A673 (cell line): ENCODE measurements around the gene ANKRD29. TPM values are rescaled to one million over a fixed set of nuclear protein-coding genes. Genes with fewer than 3 reads are reported as not detected.
"Not testable (repeated sequence)": the region's sequence is repeated elsewhere in the genome, so short reads cannot be mapped to it uniquely, and the experiment has no call there.

Source experiments
- BruUV-seq: library from RNA; stranded (reverse); fragments of 400-500 nt; replicated peaks from 2 replicates; lab custom pipeline; 2021; lab: Mats Ljungman, UMichigan
- CTCF ChIA-PET: fragments of 300-600 bp; sonication (Branson Sonifier 250); formaldehyde crosslinking; loops from one replicate; lab custom pipeline; 2022; ENCODE audit warnings: antibody characterized with exemption; lab: Charles Lee
- POLR2A ChIA-PET: fragments of 300-600 bp; sonication (Branson Sonifier 250); formaldehyde crosslinking; loops from one replicate; lab custom pipeline; 2022; ENCODE audit warnings: antibody characterized with exemption; ENCODE audit not compliant: low non-redundant PET; lab: Charles Lee
- DNase-seq: peaks from one replicate; pipeline ENCODE4 v3.0.0-alpha.2; 2015; ENCODE audit warnings: low spot score
- H3K27ac ChIP-seq: fragments of 200-600 bp; sonication (generic); 2 replicates; pipeline ENCODE4 v1.5.1; 2016; ENCODE audit warnings: mixed run types, low read depth, mild to moderate bottlenecking, mixed read lengths, antibody characterized with exemption, low read length; ENCODE audit not compliant: poor library complexity, severe bottlenecking
- H3K27me3 ChIP-seq: fragments of 200-600 bp; sonication (generic); replicated peaks from 2 replicates; pipeline ENCODE4 v1.6.1; 2017; ENCODE audit warnings: mixed run types, low read depth, mild to moderate bottlenecking, mixed read lengths, antibody characterized with exemption, low read length; ENCODE audit not compliant: insufficient read depth, poor library complexity
- H3K36me3 ChIP-seq: fragments of 200-600 bp; sonication (generic); 2 replicates; pipeline ENCODE4 v1.6.1; 2016; ENCODE audit warnings: mixed run types, mild to moderate bottlenecking, mixed read lengths, antibody characterized with exemption, low read length; ENCODE audit not compliant: insufficient read depth, poor library complexity, severe bottlenecking
- H3K4me1 ChIP-seq: fragments of 200-600 bp; sonication (generic); 2 replicates; pipeline ENCODE4 v1.6.1; 2017; ENCODE audit warnings: mixed run types, mild to moderate bottlenecking, mixed read lengths, antibody characterized with exemption, low read length; ENCODE audit not compliant: insufficient read depth, poor library complexity, severe bottlenecking
- H3K4me3 ChIP-seq: fragments of 200-600 bp; sonication (generic); 2 replicates; pipeline ENCODE4 v1.5.1; 2016; ENCODE audit warnings: low read depth, mixed run types, mild to moderate bottlenecking, mixed read lengths, low read length; ENCODE audit not compliant: poor library complexity, severe bottlenecking
- H3K9me3 ChIP-seq: fragments of 200-600 bp; sonication (generic); 2 replicates; pipeline ENCODE4 v1.6.1; 2016; ENCODE audit warnings: mixed run types, low read depth, mild to moderate bottlenecking, mixed read lengths, antibody characterized with exemption, low read length; ENCODE audit not compliant: poor library complexity, severe bottlenecking
- CTCF ChIP-seq: fragments of 300-800, 200-600 bp; sonication (generic); conservative IDR thresholded peaks from 2 replicates; pipeline ENCODE4 v1.5.1; 2017; ENCODE audit warnings: low read depth, mild to moderate bottlenecking, antibody characterized with exemption, low read length, moderate library complexity, mixed read lengths
- EZH2 ChIP-seq: fragments of 200-600 bp; sonication (generic); IDR thresholded peaks from 2 replicates; pipeline ENCODE4 v1.6.1; 2017; ENCODE audit warnings: borderline replicate concordance, low read depth, mild to moderate bottlenecking, mixed read lengths, antibody characterized with exemption, low read length; ENCODE audit not compliant: poor library complexity, severe bottlenecking
- intact Hi-C: fragments of 100-400 bp; cut with micrococcal nuclease; formaldehyde crosslinking; loops from one replicate; pipeline ENCODE4 v1.10.0; 2022; ENCODE audit not compliant: unreplicated experiment
- total RNA-seq: library from RNA; stranded (reverse); gene quantifications from 2 replicates; pipeline ENCODE4 v1.2.3, GENCODE V29; 2021

ANKRD29 gene
- total RNA-seq, 1 experiment from 2014 or later: 2.6 TPM

DNA sequence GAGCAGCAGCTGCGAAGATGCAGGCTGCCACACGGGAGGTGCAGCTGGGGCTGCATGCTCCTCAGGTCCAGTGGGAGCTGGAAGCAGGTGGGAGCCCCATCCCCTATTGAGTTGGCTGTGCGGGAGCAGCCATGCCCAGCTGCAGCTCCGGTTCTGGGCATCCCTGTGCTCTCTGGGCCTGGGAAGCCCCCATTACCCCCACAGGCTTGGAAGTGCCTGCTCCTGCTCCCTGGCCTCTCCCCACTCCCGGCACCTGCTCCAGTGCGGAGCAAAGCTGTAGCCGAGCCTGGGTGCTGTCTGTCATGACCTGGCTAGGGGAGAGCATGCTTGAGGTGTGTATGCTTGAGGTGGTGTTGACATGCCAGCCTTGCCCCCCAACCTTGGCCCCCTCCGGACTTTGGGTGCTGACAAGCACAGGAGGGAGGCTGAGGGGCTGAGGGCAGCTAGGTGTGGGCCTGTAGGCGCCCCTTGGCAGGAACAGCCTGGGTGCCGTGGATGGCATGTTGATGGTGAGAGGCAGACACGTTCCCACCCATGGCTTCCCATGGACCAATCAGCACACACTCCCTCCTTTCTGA lies 21.5 kb downstream of the ANKRD29 start:
- no peak overlapping the region for H3K27ac ChIP-seq
- no peaks in the 10 kb centered on the region for H3K4me1 ChIP-seq
- POLR2A ChIA-PET: no interaction called here
- no peak for DNase-seq
- no TSS peak for BruUV-seq
- CTCF ChIA-PET: interaction anchor here (0.6 kb wide), 1 partner anchor 656 kb away, joined by 3 read pairs; no protein-coding TSS in a partner anchor
- no peaks in the 10 kb centered on the region for H3K36me3 ChIP-seq
- intact Hi-C loops: no loop called here
- H3K9me3 ChIP-seq: no peaks in the 10 kb centered on the region
- TF ChIP-seq CTCF: no peak
- no peak for TF ChIP-seq EZH2
- H3K4me3 ChIP-seq: no peak overlapping the region
- no peaks in the 10 kb centered on the region for H3K27me3 ChIP-seq

GRCh38 chr18:23640052-23640451 lies 22.7 kb downstream of the ANKRD29 start:
- Histone ChIP-seq H3K27me3 (no peaks in the 10 kb centered on the region), H3K4me3 (no peak overlapping the region), H3K36me3 (no peaks in the 10 kb centered on the region), H3K4me1 (no peaks in the 10 kb centered on the region), H3K9me3 (no peaks in the 10 kb centered on the region), H3K27ac (no peak overlapping the region)
- ChIA-PET CTCF (interaction anchor here (0.8 kb wide), 1 partner anchor 13 kb away, joined by 11 read pairs; no protein-coding TSS in a partner anchor), POLR2A (no interaction called here)
- BruUV-seq: no TSS peak
- intact Hi-C loops: no loop called here
- TF ChIP-seq CTCF (no peak), EZH2 (no peak)
- DNase-seq: no peak

- H3K27me3 ChIP-seq, BruUV-seq, H3K36me3 ChIP-seq, H3K4me3 ChIP-seq, DNase-seq, CTCF ChIA-PET, intact Hi-C loops, H3K4me1 ChIP-seq, H3K9me3 ChIP-seq, POLR2A ChIA-PET, H3K27ac ChIP-seq: not testable (repeated sequence)
These were observed 26.3 kb downstream of the ANKRD29 start for GRCh38 chr18:23636433-23636832.

DNA sequence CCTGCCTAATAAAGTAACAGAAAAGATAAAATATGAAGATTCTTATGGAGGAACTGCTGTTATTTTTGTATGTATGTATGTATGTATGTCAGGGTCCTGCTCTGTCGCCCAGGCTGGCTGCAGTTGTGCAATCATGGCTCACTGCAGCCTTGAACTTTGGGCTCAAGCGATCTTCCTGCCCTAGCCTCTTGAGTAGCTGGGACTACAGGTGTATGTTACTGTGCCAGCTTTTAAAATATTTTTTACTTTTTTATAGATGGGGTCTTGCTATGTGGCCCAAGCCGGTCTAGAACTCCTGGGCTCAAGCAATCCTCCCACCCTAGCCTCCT lies 26.7 kb downstream of the ANKRD29 start:
- BruUV-seq: no TSS peak
- POLR2A ChIA-PET: no interaction called here

More for the DNA sequence above, 26.7 kb downstream of the ANKRD29 start:
- TF ChIP-seq EZH2 (no peak), CTCF (no peak)
- intact Hi-C loops: no loop called here
- Histone ChIP-seq H3K27ac (no peak overlapping the region), H3K27me3 (no peaks in the 10 kb centered on the region), H3K9me3 (no peaks in the 10 kb centered on the region), H3K4me1 (no peaks in the 10 kb centered on the region), H3K4me3 (no peak overlapping the region), H3K36me3 (no peaks in the 10 kb centered on the region)
- DNase-seq: no peak
- CTCF ChIA-PET: no interaction called here
